NT2/D1 (cell line): ENCODE results near the gene ARID3C.

Experiments
- DNase-seq: peaks from one replicate; pipeline ENCODE4 v3.0.0-alpha.2; 2011; ENCODE audit warnings: low read depth, low spot score
- H3K27me3 ChIP-seq: 2 replicates; pipeline ENCODE4 v1.6.0; 2011; ENCODE audit warnings: mild to moderate bottlenecking; ENCODE audit not compliant: insufficient read length, insufficient read depth
- H3K36me3 ChIP-seq: 2 replicates; pipeline ENCODE4 v1.6.1; 2011; ENCODE audit warnings: mild to moderate bottlenecking, low read length, mixed read lengths; ENCODE audit not compliant: insufficient read depth, insufficient read length
- H3K4me1 ChIP-seq: 2 replicates; pipeline ENCODE4 v1.5.1; 2011; ENCODE audit not compliant: insufficient read depth, insufficient read length
- H3K4me3 ChIP-seq: 2 replicates; pipeline ENCODE4 v1.5.1; 2011; ENCODE audit warnings: low read depth; ENCODE audit not compliant: insufficient read length
- H3K9ac ChIP-seq: 2 replicates; pipeline ENCODE4 v1.6.0; 2011; ENCODE audit warnings: low read depth; ENCODE audit not compliant: insufficient read length
- H3K9me3 ChIP-seq: 2 replicates; pipeline ENCODE4 v1.5.1; 2011; ENCODE audit warnings: mild to moderate bottlenecking, low read length; ENCODE audit not compliant: insufficient read depth
- SUZ12 ChIP-seq: IDR thresholded peaks from 2 replicates; pipeline ENCODE4 v1.6.1; 2011; ENCODE audit not compliant: insufficient read length, insufficient read depth; ENCODE audit errors: extremely low read depth
- YY1 ChIP-seq: IDR thresholded peaks from 2 replicates; pipeline ENCODE4 v1.6.1; 2011; ENCODE audit not compliant: insufficient read length, insufficient read depth
- ZNF274 ChIP-seq: IDR thresholded peaks from 2 replicates; pipeline ENCODE4 v1.6.1; 2011; ENCODE audit warnings: mild to moderate bottlenecking, low read depth, low read length

The ARID3C gene

DNA sequence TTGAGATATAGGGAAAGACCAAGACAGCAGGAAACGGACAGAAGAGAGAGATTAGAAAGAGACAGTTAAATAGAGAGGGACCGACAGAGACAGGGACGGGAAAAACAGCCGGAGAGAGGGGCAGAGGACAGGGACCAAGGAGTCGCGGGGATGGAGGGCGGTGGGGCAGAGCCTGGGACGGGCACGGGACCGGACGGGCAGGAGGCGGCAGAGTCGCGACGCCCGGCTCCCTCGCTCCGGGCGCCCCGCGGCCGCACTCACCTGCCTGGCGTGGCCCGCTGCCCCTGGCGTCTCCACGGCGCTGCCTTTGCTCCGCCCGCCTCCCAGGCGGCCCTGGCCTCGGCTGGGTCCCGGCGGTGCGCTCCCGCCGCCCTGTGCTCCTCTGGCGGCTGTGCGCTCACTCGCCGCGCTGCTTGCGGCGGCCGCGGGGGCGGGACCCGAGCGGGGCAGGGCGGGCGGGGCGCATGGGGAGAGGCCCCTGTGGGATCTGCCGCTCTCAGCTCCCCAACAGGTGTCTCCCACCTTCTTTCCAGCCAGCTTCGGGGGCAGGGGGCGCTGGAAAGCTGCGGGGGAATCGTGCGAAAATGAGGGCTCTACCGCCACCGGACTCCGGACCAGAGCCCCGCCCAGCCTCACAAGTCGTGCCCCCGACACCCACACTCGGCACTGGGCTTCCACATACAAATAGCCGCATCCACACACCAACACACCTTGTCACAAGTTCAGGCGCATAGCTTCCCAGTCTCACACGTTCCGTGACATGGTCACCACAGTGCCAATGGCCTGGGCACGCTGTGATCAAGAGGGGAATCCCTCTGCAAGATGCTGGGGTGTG lies at the start of gene ARID3C:
Gene ARID3C (minus strand): TSS at position 411 of the 835 bp plus-strand sequence. CDS start 1,052 bp downstream, outside the sequence.
- H3K9ac ChIP-seq, result peak within 1 kb of the TSS; percentile 71
- no peak for DNase-seq

DNA sequence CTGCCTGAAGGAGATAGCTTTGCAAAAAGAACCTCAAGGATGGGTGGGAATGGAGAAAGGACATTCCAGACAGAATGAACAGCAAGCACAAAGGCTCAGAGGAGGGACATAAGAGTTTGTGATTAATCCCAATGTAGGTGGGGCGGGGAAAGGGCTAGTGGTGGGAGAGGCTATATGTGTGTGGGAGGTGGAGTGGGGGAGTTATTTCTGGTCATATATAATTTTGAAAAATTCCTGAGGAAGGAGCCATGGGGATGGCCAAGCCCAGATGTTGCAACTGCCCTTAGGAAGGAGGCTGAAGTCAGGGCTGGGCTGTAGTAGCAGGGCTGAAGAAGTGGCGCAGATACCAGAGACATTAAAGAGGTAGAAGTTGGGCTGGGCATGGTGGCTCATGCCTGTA lies 47.0 kb upstream of the ARID3C start:
- no peak overlapping the region for H3K4me3 ChIP-seq
- no peaks in the 10 kb centered on the region for H3K9me3 ChIP-seq
- H3K4me1 ChIP-seq, result no peaks in the 10 kb centered on the region
- DNase-seq, result no peak
- TF ChIP-seq SUZ12 (no peak), YY1 (no peak)
- H3K36me3 ChIP-seq, result no peaks in the 10 kb centered on the region
- H3K9ac ChIP-seq, result no peak overlapping the region
- no peaks in the 10 kb centered on the region for H3K27me3 ChIP-seq

More for the DNA sequence above, at the start of gene ARID3C:
- H3K27me3 ChIP-seq, result peaks cover 77% of the 10 kb centered on the region
- peak within 1 kb of the TSS; percentile 41 for H3K4me3 ChIP-seq
- TF ChIP-seq SUZ12, result no peak
- no peak for TF ChIP-seq YY1
- TF ChIP-seq ZNF274, result no peak
- H3K4me1 ChIP-seq, result peaks cover 6% of the 10 kb centered on the region
- H3K9me3 ChIP-seq, result no peaks in the 10 kb centered on the region
- no peaks in the 10 kb centered on the region for H3K36me3 ChIP-seq

GRCh38 chr9:34675048-34675714 lies 46.3 kb upstream of the ARID3C start:
- Histone ChIP-seq H3K27me3 (no peaks in the 10 kb centered on the region), H3K4me1 (no peaks in the 10 kb centered on the region), H3K9ac (no peak overlapping the region), H3K36me3 (no peaks in the 10 kb centered on the region), H3K4me3 (no peak overlapping the region), H3K9me3 (peaks cover 4% of the 10 kb centered on the region; the same call in 1 of the 2 replicates)
- TF ChIP-seq YY1 (no peak), ZNF274 (no peak), SUZ12 (no peak)
- peak; percentile 82 for DNase-seq

DNA sequence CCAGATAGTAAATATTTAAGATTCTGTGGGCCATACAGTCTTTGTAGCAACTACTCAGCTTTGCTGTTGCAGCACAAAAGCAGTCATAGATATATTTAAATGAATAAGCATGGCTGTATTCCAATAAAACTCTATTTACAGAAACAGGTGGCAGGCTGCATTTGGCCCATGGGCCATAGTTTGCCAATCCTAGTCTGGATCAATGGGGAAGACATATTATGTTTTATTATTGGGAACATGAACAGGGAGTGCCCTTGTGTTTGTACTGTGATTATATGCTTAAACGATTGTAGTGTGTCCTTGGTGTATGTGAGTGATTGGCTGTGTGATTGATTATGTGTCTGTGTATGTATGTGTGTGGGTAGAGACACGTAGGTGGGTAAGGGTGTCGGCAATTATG lies 45.6 kb upstream of the ARID3C start:
- Histone ChIP-seq H3K9ac (no peak overlapping the region), H3K9me3 (peaks cover 11% of the 10 kb centered on the region; the same call in 1 of the 2 replicates), H3K27me3 (no peaks in the 10 kb centered on the region), H3K4me1 (no peaks in the 10 kb centered on the region), H3K36me3 (peaks cover 6% of the 10 kb centered on the region), H3K4me3 (no peak overlapping the region)
- no peak for DNase-seq
- TF ChIP-seq SUZ12, result no peak
- no peak for TF ChIP-seq YY1
- no peak for TF ChIP-seq ZNF274

GRCh38 chr9:34671307-34671706 lies 42.4 kb upstream of the ARID3C start:
- Histone ChIP-seq H3K27me3 (no peaks in the 10 kb centered on the region), H3K9me3 (peaks cover 21% of the 10 kb centered on the region; the same call in 1 of the 2 replicates), H3K9ac (no peak overlapping the region), H3K4me3 (no peak overlapping the region), H3K36me3 (peaks cover 29% of the 10 kb centered on the region), H3K4me1 (no peaks in the 10 kb centered on the region)
- DNase-seq, result no peak
- TF ChIP-seq SUZ12 (no peak), YY1 (no peak), ZNF274 (no peak)

- no peaks in the 10 kb centered on the region for H3K4me1 ChIP-seq
- H3K36me3 ChIP-seq, result peaks cover 29% of the 10 kb centered on the region
- TF ChIP-seq ZNF274, result no peak
- no peaks in the 10 kb centered on the region for H3K27me3 ChIP-seq
- no peak overlapping the region for H3K4me3 ChIP-seq
- H3K9ac ChIP-seq, result no peak overlapping the region
- no peak for DNase-seq
- H3K9me3 ChIP-seq, result peaks cover 21% of the 10 kb centered on the region; the same call in 1 of the 2 replicates
Observed at GRCh38 chr9:34669809-34670562, 41.1 kb upstream of the ARID3C start.
